ENCODE results near the gene CADM3.

GRCh38 chr1:159181328-159182024, 10.1 kb downstream of the CADM3 start:
- TF ChIP-seq SUZ12 (IDR thresholded peaks at IDR 0.05; ENCODE audit: extremely low read depth, insufficient read depth, insufficient read length) (no peak), YY1 (IDR thresholded peaks at IDR 0.05; ENCODE audit: insufficient read depth, insufficient read length) (no peak), ZNF274 (IDR thresholded peaks at IDR 0.05; ENCODE audit: low read depth, low read length) (no peak)

Measured in NT2/D1 (cell line).